AG04450 (cell line): ENCODE results near the gene GALT. TPM values are rescaled to one million over a fixed set of nuclear protein-coding genes. Genes with fewer than 3 reads are reported as not detected.
A peak's percentile ranks its signal among the peaks of the same experiment; 100 is the strongest.

Source experiments
- CTCF ChIA-PET: fragments of 300-600, 350-600 bp; formaldehyde crosslinking; extraction: SDS; loops from one replicate; lab custom pipeline; 2022; ENCODE audit warnings: antibody characterized with exemption, inconsistent platforms; lab: Charles Lee
- POLR2A ChIA-PET: fragments of 350-600 bp; formaldehyde crosslinking; extraction: SDS; loops from one replicate; lab custom pipeline; 2021; ENCODE audit warnings: antibody characterized with exemption, inconsistent platforms; lab: Yijun Ruan, JAX
- DNase-seq: peaks from one replicate; pipeline ENCODE4 v3.0.0-alpha.2; 2011; ENCODE audit warnings: low read depth, low spot score
- H3K27ac ChIP-seq: one replicate; pipeline ENCODE4 v1.5.1; 2012; ENCODE audit warnings: low read depth, low read length, control low read depth
- H3K27me3 ChIP-seq: one replicate; pipeline ENCODE4 v1.6.0; 2012; ENCODE audit warnings: low read length; ENCODE audit not compliant: control insufficient read depth, insufficient read depth
- H3K4me3 ChIP-seq: 2 replicates; pipeline ENCODE4 v1.5.1; 2011; ENCODE audit warnings: mild to moderate bottlenecking, low read depth, low read length, control low read depth
- H3K9me3 ChIP-seq: 2 replicates; pipeline ENCODE4 v1.5.1; 2012; ENCODE audit warnings: low read length; ENCODE audit not compliant: control insufficient read depth, insufficient read depth
- polyA plus RNA-seq: library from polyadenylated mRNA; depleted of rRNA; stranded (reverse); fragments of >200 nt; gene quantifications from 2 replicates; pipeline ENCODE4 v1.2.3, GENCODE V29; 2011
- TF ChIP-seq, protein P1 (sequence below): IDR thresholded peaks from 2 replicates; pipeline ENCODE4 v1.5.1; 2011; ENCODE audit warnings: low read depth, low read length, control low read depth, inconsistent platforms

The GALT gene
- polyA plus RNA-seq, 1 experiment: 24.8 TPM

DNA sequence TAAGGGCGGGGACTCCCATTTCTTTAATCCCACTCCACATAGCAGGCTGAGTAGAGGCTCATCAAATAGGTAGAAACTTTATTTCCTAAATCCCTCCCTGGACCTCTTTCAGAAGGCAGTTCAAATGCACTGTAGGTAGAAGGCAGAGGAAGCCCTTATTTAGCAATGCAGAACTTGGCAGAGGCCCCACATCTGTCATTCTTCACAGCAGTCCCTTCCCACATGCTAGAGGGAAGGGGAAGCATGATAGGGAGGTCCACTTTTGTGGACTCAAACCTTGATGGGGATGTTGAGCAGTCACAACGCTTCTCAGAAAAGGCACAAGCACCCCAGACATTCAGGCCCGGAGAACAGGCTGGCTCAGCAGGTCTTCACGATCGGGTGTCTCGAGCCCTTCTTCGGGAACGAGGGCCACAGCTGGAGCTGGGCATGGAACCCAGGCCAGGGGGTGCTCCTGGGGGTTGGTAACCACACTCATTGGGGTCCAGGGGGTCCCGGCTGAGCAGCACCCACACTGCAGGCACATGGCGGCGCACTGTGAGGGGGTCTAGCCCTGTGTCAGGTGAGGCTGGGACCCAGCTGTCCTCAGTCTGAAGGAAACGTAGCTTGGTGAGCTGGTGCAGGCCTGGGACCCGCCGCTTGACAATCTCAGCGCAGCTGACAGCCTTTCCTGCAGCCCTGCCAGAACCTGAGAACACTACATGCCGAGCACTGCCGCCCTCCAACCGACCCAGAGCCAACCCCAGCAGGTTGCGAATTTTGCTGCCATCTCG, 35.9 kb upstream of the GALT start:
- TF ChIP-seq, protein P1, sequence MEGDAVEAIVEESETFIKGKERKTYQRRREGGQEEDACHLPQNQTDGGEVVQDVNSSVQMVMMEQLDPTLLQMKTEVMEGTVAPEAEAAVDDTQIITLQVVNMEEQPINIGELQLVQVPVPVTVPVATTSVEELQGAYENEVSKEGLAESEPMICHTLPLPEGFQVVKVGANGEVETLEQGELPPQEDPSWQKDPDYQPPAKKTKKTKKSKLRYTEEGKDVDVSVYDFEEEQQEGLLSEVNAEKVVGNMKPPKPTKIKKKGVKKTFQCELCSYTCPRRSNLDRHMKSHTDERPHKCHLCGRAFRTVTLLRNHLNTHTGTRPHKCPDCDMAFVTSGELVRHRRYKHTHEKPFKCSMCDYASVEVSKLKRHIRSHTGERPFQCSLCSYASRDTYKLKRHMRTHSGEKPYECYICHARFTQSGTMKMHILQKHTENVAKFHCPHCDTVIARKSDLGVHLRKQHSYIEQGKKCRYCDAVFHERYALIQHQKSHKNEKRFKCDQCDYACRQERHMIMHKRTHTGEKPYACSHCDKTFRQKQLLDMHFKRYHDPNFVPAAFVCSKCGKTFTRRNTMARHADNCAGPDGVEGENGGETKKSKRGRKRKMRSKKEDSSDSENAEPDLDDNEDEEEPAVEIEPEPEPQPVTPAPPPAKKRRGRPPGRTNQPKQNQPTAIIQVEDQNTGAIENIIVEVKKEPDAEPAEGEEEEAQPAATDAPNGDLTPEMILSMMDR: no peak
- H3K4me3 ChIP-seq: peak overlapping the region; percentile 86
- POLR2A ChIA-PET: no interaction called here
- CTCF ChIA-PET: interaction anchor here (1.5 to 2.2 kb wide), 4 partner anchors 7 to 207 kb away, joined by 3 to 10 read pairs (median 8); partner anchors contain the start of gene DCTN3
- no peak for DNase-seq
- H3K27me3 ChIP-seq: peaks cover 7% of the 10 kb centered on the region
- no peaks in the 10 kb centered on the region; the same call in 1 of the 2 replicates for H3K9me3 ChIP-seq
- no peak overlapping the region for H3K27ac ChIP-seq

- H3K4me3 ChIP-seq: peak overlapping the region; percentile 86
- ChIA-PET CTCF (interaction anchor here (1.4 to 7.6 kb wide), 6 partner anchors 8 to 207 kb away, joined by 3 to 111 read pairs (median 8); partner anchors contain the start of gene DCTN3), POLR2A (no interaction called here)
- H3K27ac ChIP-seq: peak overlapping the region; percentile 21
- H3K27me3 ChIP-seq: peaks cover 1% of the 10 kb centered on the region
- TF ChIP-seq, protein P1: no peak
- no peak for DNase-seq
- no peaks in the 10 kb centered on the region; the same call in 1 of the 2 replicates for H3K9me3 ChIP-seq
These were observed 35.1 kb upstream of the GALT start for GRCh38 chr9:34611251-34611810.

DNA sequence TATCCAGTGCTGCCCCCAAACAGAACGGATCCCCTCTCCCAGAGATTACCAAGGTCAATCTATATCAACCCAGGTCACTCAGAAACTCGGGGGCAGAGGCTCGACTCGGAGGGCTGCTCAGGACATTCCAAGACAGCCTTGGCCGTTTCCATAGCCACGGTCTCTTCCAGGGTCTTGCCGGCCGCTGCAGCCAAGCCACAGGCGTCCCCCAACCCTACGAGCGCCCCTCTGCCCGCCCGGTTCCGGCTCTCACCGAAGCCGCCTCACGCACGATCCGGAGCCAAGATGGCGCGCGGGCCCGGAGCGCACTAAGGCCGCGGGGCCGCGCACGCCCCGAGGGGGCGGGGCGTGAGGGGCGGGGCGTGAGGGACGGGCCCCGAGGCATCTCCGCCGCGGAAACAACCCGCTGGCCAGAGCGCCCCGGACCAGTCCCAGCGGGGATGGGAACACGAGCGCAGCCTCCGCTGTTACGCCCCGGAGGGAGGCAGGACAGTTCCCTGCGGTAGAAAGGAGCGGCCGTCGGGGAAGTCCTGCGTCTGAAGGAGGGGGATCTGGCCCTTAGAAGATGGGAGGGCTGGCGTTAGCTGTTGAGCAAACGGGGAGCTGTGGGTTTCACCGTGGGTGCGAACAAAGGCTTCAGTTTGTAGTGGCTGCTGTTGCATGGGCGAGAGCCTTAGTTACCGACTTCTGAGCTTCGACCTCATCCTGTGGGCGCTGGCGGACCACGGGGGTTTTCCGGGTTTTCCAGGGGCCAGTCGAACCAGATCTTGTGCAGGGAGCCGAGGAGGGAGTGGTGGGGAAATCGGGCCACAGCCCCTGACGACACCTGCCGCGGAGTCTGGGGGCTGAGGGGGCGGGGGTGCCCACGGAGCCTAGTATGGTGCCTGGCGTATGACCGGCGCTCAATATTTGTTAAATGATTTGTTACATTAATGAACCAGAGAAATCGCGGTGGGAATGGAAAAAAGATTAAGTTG, 34.4 kb upstream of the GALT start, which contains the start of gene RPP25L:
Gene RPP25L (minus strand): TSS at position 287 of the 977 bp plus-strand sequence. CDS start 801 bp downstream, outside the sequence.
- CTCF ChIA-PET: interaction anchor here (0.7 to 7.6 kb wide), 9 partner anchors 8 to 208 kb away, joined by 3 to 111 read pairs (median 4); partner anchors contain the start of gene DCTN3
- POLR2A ChIA-PET: interaction anchor here (0.7 to 0.9 kb wide), 3 partner anchors 8 to 90 kb away, joined by 3 read pairs; partner anchors contain the start of genes DCTN3 and SIGMAR1
- Histone ChIP-seq H3K9me3 (no peaks in the 10 kb centered on the region; the same call in 1 of the 2 replicates), H3K4me3 (peak within 1 kb of the TSS; percentile 86), H3K27ac (peak within 1 kb of the TSS; percentile 47), H3K27me3 (no peaks in the 10 kb centered on the region)
- DNase-seq: peak; percentile 42
- TF ChIP-seq, protein P1: no peak

GRCh38 chr9:34612788-34613390, 33.6 kb upstream of the GALT start:
- ChIA-PET POLR2A (interaction anchor here (0.7 to 0.9 kb wide), 3 partner anchors 8 to 90 kb away, joined by 3 read pairs; partner anchors contain the start of genes DCTN3 and SIGMAR1), CTCF (interaction anchor here (0.6 to 7.6 kb wide), 10 partner anchors 10 to 1741 kb away, joined by 3 to 111 read pairs (median 4); no protein-coding TSS in a partner anchor)
- peak overlapping the region; percentile 67 for H3K4me3 ChIP-seq
- no peaks in the 10 kb centered on the region; the same call in 1 of the 2 replicates for H3K9me3 ChIP-seq
- DNase-seq: no peak
- TF ChIP-seq, protein P1: peak; percentile 91
- no peaks in the 10 kb centered on the region for H3K27me3 ChIP-seq
- peak overlapping the region; percentile 47 for H3K27ac ChIP-seq
